Trophoblast cell (in vitro differentiated cells and primary cell): ENCODE measurements around the gene CREB3L4.

Source experiments
- DNase-seq, 2 donors: peaks; one replicate each; pipeline ENCODE4 v3.0.0-alpha.2; 2016
- H2AFZ ChIP-seq: 2 replicates; pipeline ENCODE4 v1.6.1; 2013; ENCODE audit warnings: low read length, moderate library complexity, mild to moderate bottlenecking; ENCODE audit not compliant: insufficient read depth, poor library complexity
- H2AK5ac ChIP-seq: 2 replicates; pipeline ENCODE4 v1.6.1; 2013; ENCODE audit warnings: mild to moderate bottlenecking, low read length
- H2BK120ac ChIP-seq: 2 replicates; pipeline ENCODE4 v1.6.1; 2013; ENCODE audit warnings: low read length, mild to moderate bottlenecking, moderate library complexity; ENCODE audit not compliant: insufficient read depth, poor library complexity
- H2BK12ac ChIP-seq: 2 replicates; pipeline ENCODE4 v1.6.1; 2013; ENCODE audit warnings: mild to moderate bottlenecking, low read length, moderate library complexity
- H2BK5ac ChIP-seq: 2 replicates; pipeline ENCODE4 v1.6.1; 2013; ENCODE audit warnings: low read length, low read depth, moderate library complexity, mild to moderate bottlenecking; ENCODE audit not compliant: poor library complexity
- H3K14ac ChIP-seq: 2 replicates; pipeline ENCODE4 v1.6.1; 2013; ENCODE audit warnings: mild to moderate bottlenecking, low read length
- H3K18ac ChIP-seq: 2 replicates; pipeline ENCODE4 v1.6.1; 2013; ENCODE audit warnings: mild to moderate bottlenecking, low read length
- H3K23ac ChIP-seq: 2 replicates; pipeline ENCODE4 v1.6.1; 2013; ENCODE audit warnings: low read length
- H3K27ac ChIP-seq: 2 replicates; pipeline ENCODE4 v1.5.1; 2013; ENCODE audit warnings: low read depth, mild to moderate bottlenecking, inconsistent platforms, low read length, moderate library complexity
- H3K27me3 ChIP-seq: 2 replicates; pipeline ENCODE4 v1.6.1; 2013; ENCODE audit warnings: inconsistent platforms, mild to moderate bottlenecking, low read length, moderate library complexity; ENCODE audit not compliant: insufficient read depth
- H3K36me3 ChIP-seq, 2 experiments: 1 replicate in 1 of 2; 2 replicates in 1 of 2; pipeline ENCODE4 v1.6.1; 2013; ENCODE audit warnings: low read length in 2 of 2, mild to moderate bottlenecking in 2 of 2, moderate library complexity in 1 of 2; ENCODE audit not compliant: insufficient read depth in 2 of 2, control insufficient read depth in 1 of 2
- H3K4ac ChIP-seq: 2 replicates; pipeline ENCODE4 v1.6.1; 2013; ENCODE audit warnings: low read depth, mild to moderate bottlenecking, low read length, moderate library complexity
- H3K4me1 ChIP-seq, 2 experiments: 1 replicate in 1 of 2; 2 replicates in 1 of 2; pipeline ENCODE4 v1.6.1; 2013; ENCODE audit warnings: low read length in 2 of 2, mild to moderate bottlenecking in 2 of 2, moderate library complexity in 1 of 2; ENCODE audit not compliant: insufficient read depth in 2 of 2, control insufficient read depth in 1 of 2
- H3K4me2 ChIP-seq: 2 replicates; pipeline ENCODE4 v1.6.1; 2013; ENCODE audit warnings: inconsistent platforms, mild to moderate bottlenecking, low read length, moderate library complexity
- H3K4me3 ChIP-seq: 2 replicates; pipeline ENCODE4 v1.5.1; 2013; ENCODE audit warnings: mild to moderate bottlenecking, low read depth, low read length, inconsistent platforms
- H3K79me1 ChIP-seq: one replicate; pipeline ENCODE4 v1.6.1; 2013; ENCODE audit warnings: low read length
- H3K79me2 ChIP-seq: 2 replicates; pipeline ENCODE4 v1.6.1; 2013; ENCODE audit warnings: low read length, mild to moderate bottlenecking; ENCODE audit not compliant: control insufficient read depth, insufficient read depth, poor library complexity
- H3K9ac ChIP-seq: 2 replicates; pipeline ENCODE4 v1.6.1; 2013; ENCODE audit warnings: mild to moderate bottlenecking, low read length
- H3K9me3 ChIP-seq: 2 replicates; pipeline ENCODE4 v1.6.1; 2013; ENCODE audit warnings: low read depth, mild to moderate bottlenecking, control low read depth, inconsistent platforms, low read length; ENCODE audit not compliant: insufficient read depth
- H4K12ac ChIP-seq: 2 replicates; pipeline ENCODE4 v1.6.1; 2013; ENCODE audit warnings: low read depth, mild to moderate bottlenecking, low read length, moderate library complexity
- H4K8ac ChIP-seq: 2 replicates; pipeline ENCODE4 v1.6.1; 2013; ENCODE audit warnings: low read depth, mild to moderate bottlenecking, low read length, moderate library complexity
- H4K91ac ChIP-seq: one replicate; pipeline ENCODE4 v1.6.1; 2013; ENCODE audit warnings: low read depth, mild to moderate bottlenecking, low read length, moderate library complexity
- WGBS: extraction: QIAGEN DNeasy Blood & Tissue Kit; methylation state at CpG from one replicate; pipeline ENCODE4 v1.1.7; 2013; ENCODE audit warnings: missing lambda C conversion rate; ENCODE audit not compliant: insufficient read length, insufficient coverage; ENCODE audit errors: extremely low coverage; 5-methylcytosine and 5-hydroxymethylcytosine counted together

CREB3L4 gene

GRCh38 chr1:153960206-153960605, 7.5 kb upstream of the CREB3L4 start:
- H4K8ac ChIP-seq = no peak overlapping the region

GRCh38 chr1:153961421-153961820, 6.3 kb upstream of the CREB3L4 start:
- H4K91ac ChIP-seq = no peak overlapping the region
- H2AK5ac ChIP-seq = no peak overlapping the region
- H3K4me3 ChIP-seq = no peak overlapping the region
- H3K18ac ChIP-seq = no peak overlapping the region
- no peak overlapping the region for H4K8ac ChIP-seq
- no peak overlapping the region for H2BK120ac ChIP-seq
- H4K12ac ChIP-seq = no peak overlapping the region
- no peak for DNase-seq
- no peak overlapping the region for H3K23ac ChIP-seq
- peak overlapping the region; percentile 97 for H3K4ac ChIP-seq
- no peaks in the 10 kb centered on the region for H3K9me3 ChIP-seq
- no peak overlapping the region for H2AFZ ChIP-seq
- peaks cover 28% of the 10 kb centered on the region for H3K79me1 ChIP-seq
- H3K9ac ChIP-seq = peak overlapping the region; percentile 50
- H2BK5ac ChIP-seq = no peak overlapping the region
- peaks cover 13 to 22% of the 10 kb centered on the region in 2 experiments for H3K36me3 ChIP-seq
- H3K14ac ChIP-seq = peak overlapping the region; percentile 17
- no CpG with 5 or more reads among the region's 4 CpGs for WGBS
- peaks cover 31% of the 10 kb centered on the region for H3K79me2 ChIP-seq
- no peaks in the 10 kb centered on the region for H3K27me3 ChIP-seq
- peaks cover 15 to 19% of the 10 kb centered on the region in 2 experiments for H3K4me1 ChIP-seq
- H3K27ac ChIP-seq = no peak overlapping the region
- H3K4me2 ChIP-seq = peak overlapping the region; percentile 86
- H2BK12ac ChIP-seq = no peak overlapping the region

More at GRCh38 chr1:153960206-153960605, 7.5 kb upstream of the CREB3L4 start:
- no peak for DNase-seq
- no peak overlapping the region for H3K23ac ChIP-seq
- H2AK5ac ChIP-seq = no peak overlapping the region
- H3K18ac ChIP-seq = no peak overlapping the region
- no peak overlapping the region for H2BK12ac ChIP-seq
- H3K36me3 ChIP-seq = peaks cover 13 to 22% of the 10 kb centered on the region in 2 experiments
- no CpG with 5 or more reads among the region's 11 CpGs for WGBS
- peaks cover 33% of the 10 kb centered on the region for H3K79me2 ChIP-seq
- H3K4ac ChIP-seq = no peak overlapping the region
- H4K12ac ChIP-seq = no peak overlapping the region
- H2AFZ ChIP-seq = no peak overlapping the region
- H3K27me3 ChIP-seq = no peaks in the 10 kb centered on the region
- no peak overlapping the region for H2BK5ac ChIP-seq
- H3K4me2 ChIP-seq = no peak overlapping the region
- no peak overlapping the region for H4K91ac ChIP-seq
- no peak overlapping the region for H2BK120ac ChIP-seq
- H3K9me3 ChIP-seq = no peaks in the 10 kb centered on the region
- H3K9ac ChIP-seq = no peak overlapping the region
- H3K27ac ChIP-seq = no peak overlapping the region
- no peak overlapping the region for H3K4me3 ChIP-seq
- no peak overlapping the region for H3K14ac ChIP-seq
- H3K79me1 ChIP-seq = peaks cover 28% of the 10 kb centered on the region
- peaks cover 15 to 17% of the 10 kb centered on the region in 2 experiments for H3K4me1 ChIP-seq

DNA sequence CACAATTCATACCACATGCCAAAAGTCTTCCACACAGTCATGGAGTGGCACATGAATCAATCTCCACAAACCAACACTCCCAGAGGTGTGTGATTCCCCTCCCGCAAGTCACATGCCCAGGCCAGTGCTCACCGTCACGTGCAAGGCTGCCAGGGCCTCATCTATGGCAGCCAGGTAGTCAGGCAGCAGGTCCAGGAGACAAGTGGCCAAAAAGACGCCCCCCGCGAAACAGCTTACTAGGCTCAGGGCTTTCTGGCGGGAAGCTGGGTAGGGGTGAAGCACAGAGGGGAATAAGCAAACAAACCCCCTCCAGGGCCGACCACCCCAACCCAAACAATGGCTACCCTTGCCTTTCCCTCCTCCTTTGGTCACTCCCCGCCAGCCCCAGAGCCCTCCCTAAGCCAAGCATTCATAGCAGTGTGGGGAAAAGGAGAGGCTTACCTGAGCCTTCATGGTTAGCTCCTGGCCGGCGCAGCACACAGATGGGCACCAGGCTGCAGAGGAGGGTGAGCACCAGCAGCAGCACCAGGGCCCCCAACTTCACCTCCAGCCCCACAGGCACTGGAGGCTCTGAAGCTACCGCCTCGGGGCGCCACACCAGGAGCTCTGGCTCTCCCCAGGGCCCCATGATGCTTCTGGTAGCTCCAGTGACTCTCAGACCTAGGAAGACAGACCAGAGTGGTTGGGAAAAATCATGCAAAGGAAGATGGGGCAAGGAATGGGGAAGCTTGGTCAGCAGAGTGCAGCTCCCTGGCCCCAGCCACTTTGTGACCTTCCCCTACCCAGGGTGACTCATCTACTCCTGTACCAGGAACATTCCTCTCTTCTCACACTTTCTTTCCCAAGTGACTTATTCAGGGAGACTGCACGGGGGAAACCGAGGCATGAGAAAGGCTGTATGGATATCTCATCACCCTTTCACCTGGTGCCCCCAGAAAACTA, 5.3 kb upstream of the CREB3L4 start:
- peak overlapping the region; percentile 47 for H4K12ac ChIP-seq
- peak overlapping the region; percentile 23 for H2AFZ ChIP-seq
- H4K91ac ChIP-seq = peak overlapping the region; percentile 86
- H2AK5ac ChIP-seq = peak overlapping the region; percentile 60
- H3K36me3 ChIP-seq = peaks cover 13 to 22% of the 10 kb centered on the region in 2 experiments
- no CpG with 5 or more reads among the region's 16 CpGs for WGBS
- H3K18ac ChIP-seq = peak overlapping the region; percentile 94
- H3K27me3 ChIP-seq = no peaks in the 10 kb centered on the region
- peak overlapping the region; percentile 5 for H2BK120ac ChIP-seq
- peak overlapping the region; percentile 76 for H3K4me3 ChIP-seq
- H3K9me3 ChIP-seq = no peaks in the 10 kb centered on the region
- no peak overlapping the region for H2BK12ac ChIP-seq
- H3K23ac ChIP-seq = no peak overlapping the region
- peak overlapping the region; percentile 43 for H2BK5ac ChIP-seq
- peak; percentile 68 to 85 for DNase-seq
- H3K79me1 ChIP-seq = peaks cover 32% of the 10 kb centered on the region
- peak overlapping the region; percentile 95 for H3K14ac ChIP-seq
- peak overlapping the region; percentile 83 for H4K8ac ChIP-seq
- peaks cover 11 to 13% of the 10 kb centered on the region in 2 experiments for H3K4me1 ChIP-seq
- peak overlapping the region; percentile 97 for H3K4ac ChIP-seq
- H3K9ac ChIP-seq = peak overlapping the region; percentile 66
- H3K27ac ChIP-seq = peak overlapping the region; percentile 90
- peaks cover 27% of the 10 kb centered on the region for H3K79me2 ChIP-seq
- peak overlapping the region; percentile 86 for H3K4me2 ChIP-seq

DNA sequence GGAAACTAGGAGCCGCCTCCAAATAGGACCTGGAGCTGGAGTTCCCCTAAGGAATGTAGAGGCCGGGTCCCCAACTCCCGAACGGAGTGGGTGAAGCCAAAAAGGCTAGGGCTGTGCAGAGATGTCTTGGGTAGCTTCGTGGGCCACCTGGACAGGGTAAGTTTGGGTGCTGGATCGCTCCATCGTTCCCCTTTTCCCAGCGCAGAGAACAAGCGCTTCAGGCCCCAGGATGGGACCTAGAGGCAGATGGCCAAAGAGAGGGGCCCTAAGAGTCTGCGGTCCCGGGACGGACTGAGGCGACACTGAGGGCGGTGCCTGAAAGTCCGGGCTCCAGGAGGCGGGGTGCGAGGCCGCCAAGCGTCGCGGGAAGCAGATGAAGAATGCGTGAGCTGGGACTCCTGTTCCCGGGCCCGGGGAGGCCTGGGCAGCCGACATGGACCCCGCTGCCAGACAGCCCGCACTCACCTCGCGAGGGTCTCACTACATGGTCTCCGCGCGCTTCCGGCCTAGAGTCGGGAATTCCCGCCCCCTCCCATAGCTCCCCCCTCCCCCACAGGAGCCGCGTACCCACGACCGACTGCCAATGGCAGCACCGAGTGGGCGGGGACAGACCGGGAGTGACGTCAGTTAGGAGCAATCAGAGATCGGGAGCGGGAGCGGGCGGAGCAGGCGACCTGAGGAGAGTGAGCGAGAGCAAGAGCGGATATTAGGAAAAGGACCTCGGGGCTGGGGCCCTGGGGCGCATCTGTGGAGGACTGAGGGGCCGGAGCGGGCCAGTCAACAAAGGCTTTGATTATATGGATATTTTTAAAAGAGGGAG, 4.5 kb upstream of the CREB3L4 start, which contains the start of gene SLC39A1:
Gene SLC39A1, minus strand, starts transcription at position 508 of the 820 bp plus-strand sequence. CDS start 822 bp downstream, outside the sequence.
- H3K18ac ChIP-seq = peak within 1 kb of the TSS; percentile 94
- peak within 1 kb of the TSS; percentile 95 for H3K14ac ChIP-seq
- H2BK5ac ChIP-seq = peak within 1 kb of the TSS; percentile 90
- no peaks in the 10 kb centered on the region for H3K27me3 ChIP-seq
- H3K4me1 ChIP-seq = peaks cover 11 to 14% of the 10 kb centered on the region in 2 experiments
- no peak within 1 kb of the TSS for H2BK12ac ChIP-seq
- H3K9ac ChIP-seq = peak within 1 kb of the TSS; percentile 64
- peak within 1 kb of the TSS; percentile 49 for H4K12ac ChIP-seq
- H3K4me3 ChIP-seq = peak within 1 kb of the TSS; percentile 76
- peak within 1 kb of the TSS; percentile 56 for H2AFZ ChIP-seq
- peak within 1 kb of the TSS; percentile 97 for H4K91ac ChIP-seq
- H3K4ac ChIP-seq = peak within 1 kb of the TSS; percentile 97
- no peaks in the 10 kb centered on the region for H3K9me3 ChIP-seq
- H3K27ac ChIP-seq = peak within 1 kb of the TSS; percentile 95
- H3K79me2 ChIP-seq = peaks cover 18% of the 10 kb centered on the region
- peak within 1 kb of the TSS; percentile 86 for H3K4me2 ChIP-seq
- H2BK120ac ChIP-seq = peak within 1 kb of the TSS; percentile 96
- no peak within 1 kb of the TSS for H3K23ac ChIP-seq
- peak within 1 kb of the TSS; percentile 88 for H4K8ac ChIP-seq
- peaks cover 13 to 22% of the 10 kb centered on the region in 2 experiments for H3K36me3 ChIP-seq
- H3K79me1 ChIP-seq = peaks cover 31% of the 10 kb centered on the region
- WGBS = no CpG with 5 or more reads among the region's 54 CpGs
- peak; percentile 97 to 99 for DNase-seq
- peak within 1 kb of the TSS; percentile 60 for H2AK5ac ChIP-seq
